Activated T-cell treated with anti-CD3 and anti-CD28 coated beads, Interleukin-2, amount 50 U/mL, for 48 hours (primary cell): ENCODE results near the gene SLC23A2.
"Not testable (repeated sequence)": the region's sequence is repeated elsewhere in the genome, so short reads cannot be mapped to it uniquely, and the experiment has no call there.

Source experiments
- DNase-seq, 2 experiments: peaks; one replicate each; pipeline ENCODE4 v3.0.0-alpha.2; 2020

SLC23A2 gene

DNA sequence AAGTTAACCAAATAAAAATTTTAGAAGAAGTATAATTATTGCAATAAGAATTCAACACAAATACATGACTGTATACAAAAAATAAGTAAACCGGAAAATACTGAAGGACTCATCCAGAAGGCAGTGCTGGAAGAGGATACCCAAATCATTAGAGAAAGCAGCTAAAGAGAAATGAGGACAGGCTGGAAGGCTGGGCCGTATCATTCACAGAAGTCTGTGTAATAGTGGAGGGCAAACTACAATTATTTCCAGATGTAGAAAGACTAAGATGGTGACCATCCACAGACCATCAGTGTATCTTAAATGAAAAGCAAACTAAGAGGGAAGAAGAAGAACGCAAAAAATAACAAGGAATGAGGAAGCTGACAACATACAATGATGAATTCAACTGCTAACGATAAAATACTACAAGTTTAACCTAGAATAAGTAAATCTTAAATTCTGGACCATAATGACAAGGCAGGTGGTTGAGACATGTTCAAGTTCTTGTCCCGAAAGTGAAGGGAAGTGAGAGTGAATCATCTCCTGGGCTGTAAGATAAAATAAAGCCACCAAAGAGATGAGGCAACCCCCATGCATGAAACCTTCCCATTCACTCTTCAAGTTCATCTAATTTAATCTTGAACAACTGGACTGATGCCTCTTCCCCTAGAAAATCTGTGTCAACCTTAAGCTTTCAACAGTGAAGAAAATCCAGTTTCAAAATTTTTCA lies 71.5 kb downstream of the SLC23A2 start:
- no peak for DNase-seq

DNA sequence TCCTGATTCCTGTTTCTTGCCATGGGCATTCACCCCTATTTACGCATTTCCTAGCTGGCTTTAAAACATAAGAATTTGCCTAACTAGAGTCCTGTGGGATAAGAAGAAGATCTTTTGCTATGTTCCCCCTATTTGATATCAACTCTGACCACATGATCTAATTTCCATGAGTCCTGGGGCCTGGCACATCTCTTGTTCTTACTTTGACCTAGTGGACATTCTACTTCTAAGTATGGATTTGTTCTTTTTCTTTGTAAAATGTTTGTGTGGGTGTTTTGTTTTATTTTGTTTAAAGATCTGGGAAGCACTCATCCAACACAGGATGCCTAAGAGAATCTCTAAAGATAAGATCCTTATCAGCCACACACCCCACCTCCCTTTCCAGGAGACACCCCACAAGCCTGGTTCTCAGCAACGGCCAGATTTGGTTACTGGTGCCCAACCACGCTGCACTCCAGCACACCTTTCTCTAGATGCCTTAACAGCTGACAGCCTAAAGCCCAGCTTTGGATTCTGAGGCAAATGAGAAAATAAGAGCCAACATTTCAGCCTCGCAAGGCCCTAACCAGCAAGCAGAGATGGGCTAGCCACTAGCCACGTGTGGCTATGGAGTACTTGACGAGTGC lies 74.7 kb downstream of the SLC23A2 start:
- no peak for DNase-seq

DNA sequence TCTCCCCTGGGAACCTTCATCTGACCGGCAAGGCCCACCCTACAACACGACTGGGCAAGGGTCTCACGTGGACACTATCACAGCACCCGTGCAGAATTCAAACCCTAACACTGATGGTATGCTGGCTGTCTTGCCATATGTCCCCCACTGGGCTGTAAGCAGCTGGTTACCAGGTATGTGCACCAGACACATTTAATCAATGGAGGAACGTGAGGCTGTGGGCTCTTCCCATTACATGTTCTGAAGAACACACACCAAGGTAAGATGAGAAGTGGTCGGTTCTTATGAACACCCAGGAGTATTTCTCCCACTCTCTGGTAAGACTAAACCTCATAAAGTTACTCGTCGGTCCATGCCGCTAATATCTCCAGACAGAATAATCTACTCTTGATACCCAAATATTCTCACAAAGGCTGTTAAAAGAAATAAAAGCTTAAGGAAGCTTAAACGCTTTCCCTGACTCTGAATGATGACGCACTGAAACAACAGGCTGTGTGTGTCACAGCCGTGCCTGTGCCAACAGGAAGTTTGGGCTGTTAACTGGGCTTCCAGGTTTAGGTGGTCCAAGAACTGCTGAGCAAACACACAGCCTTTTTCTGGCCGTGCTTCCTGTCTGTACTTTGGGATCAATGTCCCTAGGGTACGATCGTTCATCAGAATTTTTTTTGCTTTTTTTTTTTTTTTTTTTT lies 75.3 kb downstream of the SLC23A2 start:
- DNase-seq: no peak

- no peak for DNase-seq
These were observed 76.9 kb downstream of the SLC23A2 start for GRCh38 chr20:4924446-4924845.

- no peak for DNase-seq
These were observed 77.3 kb downstream of the SLC23A2 start for GRCh38 chr20:4924032-4924431.

- DNase-seq: no peak
These were observed 79.1 kb downstream of the SLC23A2 start for GRCh38 chr20:4922186-4922585.

- not testable (repeated sequence) for DNase-seq
These were observed 80.0 kb downstream of the SLC23A2 start for GRCh38 chr20:4921271-4921670.

DNA sequence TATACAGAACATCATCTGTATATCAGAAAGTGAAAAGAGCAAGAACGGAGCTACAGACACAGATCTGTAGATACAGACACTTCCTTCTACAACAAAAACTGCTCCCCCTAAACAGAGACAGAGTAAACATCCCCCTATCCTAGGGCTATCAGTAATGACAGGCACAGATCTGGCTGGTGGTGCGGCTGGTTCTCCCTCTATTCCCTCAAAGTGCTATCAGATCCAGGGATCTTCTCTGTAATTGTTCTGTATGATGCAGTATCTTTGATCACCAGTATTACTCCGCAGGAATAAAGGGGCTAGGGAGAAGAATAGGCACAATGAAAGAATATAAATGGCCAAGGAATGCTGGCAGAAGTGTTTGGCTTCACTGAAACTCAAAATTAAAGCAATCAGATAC lies 80.7 kb downstream of the SLC23A2 start:
- no peak for DNase-seq

GRCh38 chr20:4920131-4920530 lies 81.2 kb downstream of the SLC23A2 start:
- no peak for DNase-seq

- DNase-seq: no peak
These were observed 82.1 kb downstream of the SLC23A2 start for GRCh38 chr20:4919047-4919704.

- no peak for DNase-seq
These were observed 82.8 kb downstream of the SLC23A2 start for GRCh38 chr20:4918473-4918872.

DNA sequence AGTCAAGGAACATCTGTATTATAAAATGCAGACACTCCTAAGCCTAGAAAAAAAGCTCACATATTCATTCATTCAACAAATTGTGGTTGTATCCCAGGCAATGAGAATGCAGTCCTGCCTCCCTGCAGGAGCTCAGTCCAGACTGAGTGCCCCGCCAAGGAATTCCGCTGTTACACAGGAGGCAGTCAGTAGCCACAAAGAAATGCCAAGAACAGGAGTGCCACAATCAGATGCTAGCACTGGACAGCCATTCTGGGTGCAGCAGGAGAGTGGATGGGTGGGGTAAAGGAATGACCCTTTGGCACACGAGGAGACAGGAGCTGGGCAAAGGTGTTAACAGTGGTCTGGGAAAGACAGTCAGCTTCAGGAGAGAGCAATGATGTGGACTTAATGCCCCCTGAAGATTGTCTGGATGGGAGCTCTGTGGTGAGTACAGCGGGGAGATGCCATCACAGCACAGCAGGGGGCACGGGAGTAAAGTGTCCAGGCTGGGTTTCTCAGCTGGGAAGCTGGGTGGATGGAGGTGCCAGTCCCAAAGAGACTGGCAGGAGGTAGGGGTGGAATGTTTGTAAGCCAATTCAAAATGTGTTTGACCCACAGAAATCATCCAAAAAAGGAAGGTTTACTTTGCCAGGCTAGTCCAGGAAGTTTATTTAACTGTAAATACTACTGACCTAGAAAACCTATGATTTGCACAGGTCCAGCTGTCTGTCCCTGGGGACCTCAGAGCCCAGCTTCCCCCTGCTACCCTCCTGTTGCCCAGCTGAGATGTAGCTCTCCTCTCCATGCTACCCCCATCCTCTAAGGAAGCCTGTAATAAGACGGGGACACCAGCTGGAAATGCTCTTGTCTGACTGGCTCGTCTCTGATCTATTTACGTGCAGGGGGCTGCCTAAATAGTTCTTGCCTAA lies 84.1 kb downstream of the SLC23A2 start:
- DNase-seq: no peak

GRCh38 chr20:4913147-4913546 lies 88.2 kb downstream of the SLC23A2 start:
- no peak for DNase-seq

GRCh38 chr20:4912380-4913142 lies 88.7 kb downstream of the SLC23A2 start:
- DNase-seq: no peak

DNA sequence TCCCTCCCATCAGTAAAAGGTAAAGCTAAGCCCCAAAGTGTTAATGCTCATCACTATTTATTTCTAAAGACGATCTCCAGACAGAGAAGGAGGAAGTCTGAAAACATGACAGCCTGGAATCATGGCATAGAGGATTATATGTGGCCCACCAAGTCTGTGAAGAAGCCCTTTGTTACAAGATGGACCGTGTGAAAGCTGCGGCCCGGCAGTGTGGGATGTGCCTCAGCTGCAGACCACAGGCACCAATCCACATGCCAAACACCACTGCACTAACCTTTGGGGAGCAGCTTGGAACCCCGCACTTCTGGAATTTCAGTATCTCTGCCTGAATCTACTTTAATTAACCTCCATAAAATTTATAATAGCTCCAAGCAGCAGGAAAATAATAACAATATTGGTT lies 90.4 kb downstream of the SLC23A2 start:
- no peak for DNase-seq

GRCh38 chr20:4905613-4906012 lies 95.7 kb downstream of the SLC23A2 start:
- no peak for DNase-seq

- no peak for DNase-seq
These were observed 96.1 kb downstream of the SLC23A2 start for GRCh38 chr20:4905195-4905594.

DNA sequence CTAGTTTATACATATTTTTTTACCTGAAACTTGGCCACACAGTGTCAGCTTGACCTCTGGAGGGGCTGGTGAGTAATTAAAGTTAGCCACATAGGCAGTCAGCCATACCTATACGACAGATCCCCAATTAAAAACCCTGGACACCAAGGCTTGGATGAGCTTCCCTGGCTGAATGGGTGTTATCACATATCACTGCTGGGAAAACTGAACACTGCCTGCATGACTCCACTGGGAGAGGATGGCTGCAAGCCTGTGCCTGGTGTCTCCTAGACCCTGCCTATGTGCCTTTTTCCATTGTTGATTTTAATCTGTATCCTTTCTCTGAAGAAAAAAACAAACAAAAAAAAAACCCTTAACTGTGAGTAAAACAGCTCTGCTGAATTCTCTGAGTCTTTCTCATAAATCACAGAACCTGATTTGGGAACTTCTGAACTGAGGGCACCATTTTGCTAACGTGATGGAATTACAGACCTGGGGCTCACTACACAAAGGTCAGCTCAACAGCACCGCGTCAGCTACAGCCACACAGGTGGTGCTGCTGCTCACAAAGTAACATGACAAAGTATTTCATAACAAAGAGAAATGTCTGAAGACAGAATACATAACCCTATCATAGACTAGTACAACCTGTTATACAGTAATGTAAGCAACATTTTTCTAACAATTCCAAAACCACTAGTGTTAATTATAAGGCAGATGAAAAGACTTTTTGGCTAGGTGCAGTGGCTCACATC lies 97.0 kb downstream of the SLC23A2 start:
- no peak for DNase-seq

GRCh38 chr20:4902788-4903187 lies 98.5 kb downstream of the SLC23A2 start:
- DNase-seq: no peak

- no peak for DNase-seq
These were observed 100.1 kb downstream of the SLC23A2 start for GRCh38 chr20:4901031-4901818.
